ENCODE measurements around the gene OR51B5. TPM values are rescaled to one million over a fixed set of nuclear protein-coding genes. Genes with fewer than 3 reads are reported as not detected.
A peak's percentile ranks its signal among the peaks of the same experiment; 100 is the strongest.

Gene OR51B5
- total and polyA plus RNA-seq, 2 of the 13 experiments (the other 11 are each of a cell fraction or from before 2014, with no cell fraction given) = 0.16 to 0.18 TPM

- TF ChIP-seq HOMEZ (CRISPR knock-in tag; IDR thresholded peaks at IDR 0.05; ENCODE audit: low read depth) (no peak), ZNF101 (CRISPR knock-in tag; IDR thresholded peaks at IDR 0.05; ENCODE audit: borderline replicate concordance, low read depth) (no peak), ZNF530 (CRISPR knock-in tag; IDR thresholded peaks at IDR 0.05; ENCODE audit: low read depth) (no peak), STAG1 (CRISPR knock-in tag; IDR thresholded peaks at IDR 0.05) (0 out of 2 replicates have a peak, but pooled peaks have one; percentile 23), HNRNPLL (IDR thresholded peaks at IDR 0.05; ENCODE audit: low read depth, low read length, poor library complexity, severe bottlenecking) (no peak), EP300 (IDR thresholded peaks at IDR 0.05; ENCODE audit: low read depth in 2 of 2, low read length in 2 of 2) (no peak), EP300 (CRISPR knock-in tag; IDR thresholded peaks at IDR 0.05; ENCODE audit: borderline replicate concordance) (no peak), RORA (CRISPR knock-in tag; IDR thresholded peaks at IDR 0.05) (no peak), PLRG1 (conservative IDR thresholded peaks at IDR 0.05) (no peak), ZBTB1 (CRISPR knock-in tag; IDR thresholded peaks at IDR 0.05; ENCODE audit: borderline replicate concordance) (no peak), FOXO1 (CRISPR knock-in tag; IDR thresholded peaks at IDR 0.05) (no peak), MAFF (IDR thresholded peaks at IDR 0.05; ENCODE audit: low read depth, low read length) (0 out of 2 replicates have a peak, but pooled peaks have one; percentile 12), SIN3A (IDR thresholded peaks at IDR 0.05; ENCODE audit: borderline replicate concordance, low read depth, low read length) (no peak), ZNF17 (CRISPR knock-in tag; IDR thresholded peaks at IDR 0.05) (no peak), NFIB (CRISPR knock-in tag; IDR thresholded peaks at IDR 0.05; ENCODE audit: borderline replicate concordance) (no peak), ZNF275 (CRISPR knock-in tag; IDR thresholded peaks at IDR 0.05; ENCODE audit: borderline replicate concordance) (no peak), SMAD3 (CRISPR knock-in tag; IDR thresholded peaks at IDR 0.05) (no peak), ZXDC (CRISPR knock-in tag; IDR thresholded peaks at IDR 0.05) (no peak), ZNF614 (CRISPR knock-in tag; IDR thresholded peaks at IDR 0.05; ENCODE audit: borderline replicate concordance) (no peak), KDM2A (CRISPR knock-in tag; IDR thresholded peaks at IDR 0.05; ENCODE audit: borderline replicate concordance, low read depth) (no peak), PAX8 (CRISPR knock-in tag; IDR thresholded peaks at IDR 0.05; ENCODE audit: borderline replicate concordance) (no peak), CEBPZ (IDR thresholded peaks at IDR 0.05; ENCODE audit: low read length) (no peak)
These were observed 26.5 kb upstream of the OR51B5 start (continued) for GRCh38 chr11:5369789-5370188.

All from HepG2 (cell line).